BLaER1 (cell line): Measurements from ENCODE around the gene ITFG1.

Experiments
- H3K27ac ChIP-seq: shearing (Covaris generic); formaldehyde crosslinking; 2 replicates; pipeline ENCODE4 v1.8.1; 2022
- H3K27me3 ChIP-seq: shearing (Covaris generic); formaldehyde crosslinking; 2 replicates; pipeline ENCODE4 v1.8.1; 2022
- H3K36me3 ChIP-seq: shearing (Covaris generic); formaldehyde crosslinking; 2 replicates; pipeline ENCODE4 v1.8.1; 2022
- H3K4me1 ChIP-seq: shearing (Covaris generic); formaldehyde crosslinking; 2 replicates; pipeline ENCODE4 v1.8.1; 2022
- H3K4me2 ChIP-seq: shearing (Covaris generic); formaldehyde crosslinking; 2 replicates; pipeline ENCODE4 v1.8.1; 2022
- H3K4me3 ChIP-seq: shearing (Covaris generic); formaldehyde crosslinking; 2 replicates; pipeline ENCODE4 v1.8.1; 2022
- H3K9ac ChIP-seq: shearing (Covaris generic); formaldehyde crosslinking; 2 replicates; pipeline ENCODE4 v1.8.1; 2022
- H3K9me3 ChIP-seq: shearing (Covaris generic); formaldehyde crosslinking; 2 replicates; pipeline ENCODE4 v1.8.1; 2022
- H4K20me1 ChIP-seq: shearing (Covaris generic); formaldehyde crosslinking; 2 replicates; pipeline ENCODE4 v1.8.1; 2022
- Cebpa-rat ChIP-seq: shearing (Covaris generic); IDR thresholded peaks from 2 replicates; pipeline ENCODE4 v1.8.1; 2022

ITFG1 gene

GRCh38 chr16:47386201-47386718 lies 74.6 kb downstream of the ITFG1 start:
- no peak overlapping the region for H3K4me3 ChIP-seq
- H4K20me1 ChIP-seq = no peaks in the 10 kb centered on the region
- no peaks in the 10 kb centered on the region for H3K4me1 ChIP-seq
- no peak overlapping the region for H3K27ac ChIP-seq
- no peak for TF ChIP-seq Cebpa-rat
- H3K9me3 ChIP-seq = no peaks in the 10 kb centered on the region
- H3K9ac ChIP-seq = no peak overlapping the region
- H3K27me3 ChIP-seq = no peaks in the 10 kb centered on the region
- no peak overlapping the region for H3K4me2 ChIP-seq
- peaks cover 19% of the 10 kb centered on the region for H3K36me3 ChIP-seq

- Histone ChIP-seq H3K4me2 (no peak overlapping the region), H3K27me3 (no peaks in the 10 kb centered on the region), H3K9ac (no peak overlapping the region), H3K4me3 (no peak overlapping the region), H3K9me3 (no peaks in the 10 kb centered on the region), H3K4me1 (no peaks in the 10 kb centered on the region), H3K36me3 (peaks cover 24% of the 10 kb centered on the region), H4K20me1 (no peaks in the 10 kb centered on the region), H3K27ac (no peak overlapping the region)
- TF ChIP-seq Cebpa-rat = no peak
Observed at GRCh38 chr16:47382362-47382761, 78.5 kb downstream of the ITFG1 start.

GRCh38 chr16:47377154-47377553 lies 83.7 kb downstream of the ITFG1 start:
- no peak for TF ChIP-seq Cebpa-rat
- no peak overlapping the region for H3K9ac ChIP-seq
- peaks cover 44% of the 10 kb centered on the region for H3K36me3 ChIP-seq
- no peak overlapping the region for H3K4me2 ChIP-seq
- H3K27ac ChIP-seq = no peak overlapping the region
- H4K20me1 ChIP-seq = no peaks in the 10 kb centered on the region
- H3K4me3 ChIP-seq = no peak overlapping the region
- H3K27me3 ChIP-seq = no peaks in the 10 kb centered on the region
- H3K9me3 ChIP-seq = no peaks in the 10 kb centered on the region
- no peaks in the 10 kb centered on the region for H3K4me1 ChIP-seq

- Histone ChIP-seq H3K27me3 (no peaks in the 10 kb centered on the region), H3K36me3 (peaks cover 61% of the 10 kb centered on the region), H3K4me3 (no peak overlapping the region), H3K27ac (no peak overlapping the region), H4K20me1 (no peaks in the 10 kb centered on the region), H3K9me3 (peaks cover 14% of the 10 kb centered on the region), H3K4me2 (no peak overlapping the region), H3K9ac (no peak overlapping the region), H3K4me1 (no peaks in the 10 kb centered on the region)
- no peak for TF ChIP-seq Cebpa-rat
Observed at GRCh38 chr16:47375423-47375822, 85.4 kb downstream of the ITFG1 start.

- Histone ChIP-seq H3K27me3 (no peaks in the 10 kb centered on the region), H3K4me2 (no peak overlapping the region), H3K9ac (no peak overlapping the region), H3K36me3 (peaks cover 68% of the 10 kb centered on the region), H3K27ac (no peak overlapping the region), H4K20me1 (no peaks in the 10 kb centered on the region), H3K4me1 (no peaks in the 10 kb centered on the region), H3K9me3 (peaks cover 22% of the 10 kb centered on the region), H3K4me3 (no peak overlapping the region)
- no peak for TF ChIP-seq Cebpa-rat
Observed at GRCh38 chr16:47374629-47375028, 86.2 kb downstream of the ITFG1 start.

- no peaks in the 10 kb centered on the region for H3K4me1 ChIP-seq
- peaks cover 64% of the 10 kb centered on the region for H3K36me3 ChIP-seq
- H4K20me1 ChIP-seq = no peaks in the 10 kb centered on the region
- H3K27me3 ChIP-seq = no peaks in the 10 kb centered on the region
- peaks cover 22% of the 10 kb centered on the region for H3K9me3 ChIP-seq
- no peak overlapping the region for H3K9ac ChIP-seq
- H3K27ac ChIP-seq = no peak overlapping the region
- no peak overlapping the region for H3K4me3 ChIP-seq
- TF ChIP-seq Cebpa-rat = no peak
- H3K4me2 ChIP-seq = no peak overlapping the region
Observed at GRCh38 chr16:47371271-47372014, 89.4 kb downstream of the ITFG1 start.

GRCh38 chr16:47370536-47370935 lies 90.3 kb downstream of the ITFG1 start:
- H3K27ac ChIP-seq = no peak overlapping the region
- H3K9ac ChIP-seq = no peak overlapping the region
- H3K27me3 ChIP-seq = no peaks in the 10 kb centered on the region
- no peaks in the 10 kb centered on the region for H3K4me1 ChIP-seq
- H3K4me3 ChIP-seq = no peak overlapping the region
- no peak overlapping the region for H3K4me2 ChIP-seq
- TF ChIP-seq Cebpa-rat = no peak
- peaks cover 64% of the 10 kb centered on the region for H3K36me3 ChIP-seq
- peaks cover 22% of the 10 kb centered on the region for H3K9me3 ChIP-seq
- no peaks in the 10 kb centered on the region for H4K20me1 ChIP-seq

- Histone ChIP-seq H3K4me1 (no peaks in the 10 kb centered on the region), H3K9ac (no peak overlapping the region), H4K20me1 (no peaks in the 10 kb centered on the region), H3K36me3 (peaks cover 46% of the 10 kb centered on the region), H3K9me3 (peaks cover 15% of the 10 kb centered on the region), H3K4me2 (no peak overlapping the region), H3K27me3 (no peaks in the 10 kb centered on the region), H3K27ac (no peak overlapping the region), H3K4me3 (no peak overlapping the region)
- no peak for TF ChIP-seq Cebpa-rat
Observed at GRCh38 chr16:47366228-47366627, 94.6 kb downstream of the ITFG1 start.

GRCh38 chr16:47363761-47364160 lies 97.1 kb downstream of the ITFG1 start:
- Histone ChIP-seq H3K4me3 (no peak overlapping the region), H3K9ac (no peak overlapping the region), H4K20me1 (no peaks in the 10 kb centered on the region), H3K27ac (no peak overlapping the region), H3K9me3 (no peaks in the 10 kb centered on the region), H3K36me3 (peaks cover 25% of the 10 kb centered on the region), H3K4me2 (no peak overlapping the region), H3K4me1 (no peaks in the 10 kb centered on the region), H3K27me3 (no peaks in the 10 kb centered on the region)
- TF ChIP-seq Cebpa-rat = no peak

GRCh38 chr16:47359478-47359877 lies 101.4 kb downstream of the ITFG1 start:
- H3K9ac ChIP-seq = no peak overlapping the region
- TF ChIP-seq Cebpa-rat = no peak
- H3K4me3 ChIP-seq = no peak overlapping the region
- no peaks in the 10 kb centered on the region for H3K27me3 ChIP-seq
- H3K27ac ChIP-seq = no peak overlapping the region
- H3K4me2 ChIP-seq = no peak overlapping the region
- peaks cover 3% of the 10 kb centered on the region; the same call in 1 of the 2 replicates for H3K9me3 ChIP-seq
- H4K20me1 ChIP-seq = no peaks in the 10 kb centered on the region
- no peaks in the 10 kb centered on the region for H3K4me1 ChIP-seq
- peaks cover 12% of the 10 kb centered on the region for H3K36me3 ChIP-seq
